Neural progenitor cell (in vitro differentiated cells): ENCODE results near the gene SND1. TPM values are rescaled to one million over a fixed set of nuclear protein-coding genes. Genes with fewer than 3 reads are reported as not detected.

Source experiments
- DNase-seq: peaks from one replicate; pipeline ENCODE4 v3.0.0-alpha.2; 2016; ENCODE audit warnings: low spot score
- H2AFZ ChIP-seq: fragments of 200-600 bp; sonication (generic); replicated peaks from 2 replicates; pipeline ENCODE4 v1.6.1; 2016; ENCODE audit warnings: antibody characterized with exemption
- H3F3A ChIP-seq: fragments of 200-600 bp; sonication (generic); 2 replicates; pipeline ENCODE4 v1.6.1; 2016; ENCODE audit warnings: antibody characterized with exemption, low read depth
- H3K27ac ChIP-seq: fragments of 200-600 bp; sonication (generic); 2 replicates; pipeline ENCODE4 v1.5.1; 2016; ENCODE audit warnings: mild to moderate bottlenecking
- H3K27me3 ChIP-seq: fragments of 200-600 bp; sonication (generic); 2 replicates; pipeline ENCODE4 v1.6.1; 2016; ENCODE audit warnings: mild to moderate bottlenecking, moderate library complexity
- H3K36me3 ChIP-seq: fragments of 200-600 bp; sonication (generic); 2 replicates; pipeline ENCODE4 v1.5.1; 2016
- H3K4me1 ChIP-seq: fragments of 200-600 bp; sonication (generic); 2 replicates; pipeline ENCODE4 v1.6.1; 2016; ENCODE audit warnings: mixed run types
- H3K4me2 ChIP-seq: fragments of 200-600 bp; sonication (generic); 2 replicates; pipeline ENCODE4 v1.6.1; 2016
- H3K4me3 ChIP-seq: fragments of 200-600 bp; sonication (generic); 2 replicates; pipeline ENCODE4 v1.5.1; 2016
- H3K79me2 ChIP-seq: fragments of 200-600 bp; sonication (generic); 2 replicates; pipeline ENCODE4 v1.6.1; 2016; ENCODE audit warnings: low read depth
- H3K9ac ChIP-seq: fragments of 200-600 bp; sonication (generic); 2 replicates; pipeline ENCODE4 v1.6.1; 2016
- H3K9me3 ChIP-seq: fragments of 200-600 bp; sonication (generic); 2 replicates; pipeline ENCODE4 v1.5.1; 2016; ENCODE audit warnings: low read depth
- H4K20me1 ChIP-seq: fragments of 200-600 bp; sonication (generic); 2 replicates; pipeline ENCODE4 v1.6.1; 2016; ENCODE audit warnings: low read depth
- H3K27ac Mint-ChIP-seq: 3 replicates; pipeline ENCODE4 v1.8.0; 2021; ENCODE audit warnings: mixed read lengths
- H3K27me3 Mint-ChIP-seq: 2 replicates; pipeline ENCODE4 v1.8.0; 2022; ENCODE audit warnings: low read depth, mild to moderate bottlenecking, inconsistent platforms, moderate library complexity, mixed read lengths; ENCODE audit not compliant: insufficient read depth
- H3K36me3 Mint-ChIP-seq: 3 replicates; pipeline ENCODE4 v1.8.0; 2021; ENCODE audit warnings: mixed read lengths
- H3K4me1 Mint-ChIP-seq: 3 replicates; pipeline ENCODE4 v1.8.0; 2021; ENCODE audit warnings: mixed read lengths
- H3K4me3 Mint-ChIP-seq: 3 replicates; pipeline ENCODE4 v1.8.0; 2021; ENCODE audit warnings: mild to moderate bottlenecking, moderate library complexity, mixed read lengths
- H3K9me3 Mint-ChIP-seq: 3 replicates; pipeline ENCODE4 v1.8.0; 2020; ENCODE audit warnings: mixed read lengths
- CTCF ChIP-seq: fragments of 200-600 bp; sonication (generic); IDR thresholded peaks from 2 replicates; pipeline ENCODE4 v1.5.1; 2017; ENCODE audit warnings: antibody characterized with exemption, mild to moderate bottlenecking
- EZH2 ChIP-seq: fragments of 200-600 bp; sonication (generic); IDR thresholded peaks from 2 replicates; pipeline ENCODE4 v1.6.1; 2017; ENCODE audit warnings: antibody characterized with exemption, mild to moderate bottlenecking, moderate library complexity
- EZH2phosphoT487 ChIP-seq: fragments of 200-600 bp; sonication (generic); IDR thresholded peaks from 2 replicates; pipeline ENCODE4 v1.6.1; 2017; ENCODE audit warnings: antibody characterized with exemption
- total RNA-seq: library from RNA; depleted of rRNA; stranded (reverse); fragments of >200 nt; gene quantifications from 2 replicates; pipeline ENCODE4 v1.2.3, GENCODE V29; 2015; ENCODE audit warnings: low replicate concordance

Gene SND1
- total RNA-seq, 1 donor from 2014 or later, result 154 TPM

- H2AFZ ChIP-seq, result no peak overlapping the region
- H4K20me1 ChIP-seq, result peaks cover 16% of the 10 kb centered on the region
- no peak for DNase-seq
- H3K27ac ChIP-seq, result no peak overlapping the region
- peaks cover 40% of the 10 kb centered on the region for H3K79me2 ChIP-seq
- Mint-ChIP-seq H3K36me3 (no peaks in the 10 kb centered on the region), H3K27me3 (no peaks in the 10 kb centered on the region), H3K4me1 (peaks cover 22% of the 10 kb centered on the region), H3K27ac (no peak overlapping the region), H3K4me3 (no peak overlapping the region), H3K9me3 (no peaks in the 10 kb centered on the region)
- TF ChIP-seq EZH2phosphoT487 (no peak), EZH2 (no peak), CTCF (no peak)
- H3K27me3 ChIP-seq, result no peaks in the 10 kb centered on the region
- H3F3A ChIP-seq, result no peaks in the 10 kb centered on the region
- no peaks in the 10 kb centered on the region for H3K9me3 ChIP-seq
- no peak overlapping the region for H3K9ac ChIP-seq
- no peaks in the 10 kb centered on the region for H3K36me3 ChIP-seq
- H3K4me1 ChIP-seq, result peaks cover 28% of the 10 kb centered on the region
- H3K4me3 ChIP-seq, result no peak overlapping the region
- peak overlapping the region; percentile 16 for H3K4me2 ChIP-seq
Measured at GRCh38 chr7:127782654-127783559, 130.9 kb downstream of the SND1 start.

GRCh38 chr7:127786184-127786583 lies 134.2 kb downstream of the SND1 start:
- H3F3A ChIP-seq, result no peaks in the 10 kb centered on the region
- no peak overlapping the region for H3K4me3 ChIP-seq
- no peak overlapping the region for H2AFZ ChIP-seq
- H3K36me3 ChIP-seq, result no peaks in the 10 kb centered on the region
- H4K20me1 ChIP-seq, result peaks cover 16% of the 10 kb centered on the region
- no peak overlapping the region for H3K9ac ChIP-seq
- Mint-ChIP-seq H3K4me1 (peaks cover 13% of the 10 kb centered on the region), H3K27ac (no peak overlapping the region), H3K36me3 (peaks cover 2% of the 10 kb centered on the region), H3K9me3 (no peaks in the 10 kb centered on the region), H3K4me3 (no peak overlapping the region), H3K27me3 (no peaks in the 10 kb centered on the region)
- H3K4me1 ChIP-seq, result peaks cover 18% of the 10 kb centered on the region
- TF ChIP-seq EZH2 (no peak), EZH2phosphoT487 (no peak), CTCF (no peak)
- no peak for DNase-seq
- no peak overlapping the region for H3K4me2 ChIP-seq
- H3K27ac ChIP-seq, result no peak overlapping the region
- peaks cover 32% of the 10 kb centered on the region for H3K79me2 ChIP-seq
- H3K9me3 ChIP-seq, result no peaks in the 10 kb centered on the region
- no peaks in the 10 kb centered on the region for H3K27me3 ChIP-seq

- Histone ChIP-seq H3K27me3 (no peaks in the 10 kb centered on the region), H3K4me2 (no peak overlapping the region), H3K4me3 (no peak overlapping the region), H3K79me2 (peaks cover 17% of the 10 kb centered on the region), H3F3A (no peaks in the 10 kb centered on the region), H2AFZ (no peak overlapping the region), H3K36me3 (no peaks in the 10 kb centered on the region), H3K9ac (no peak overlapping the region), H4K20me1 (no peaks in the 10 kb centered on the region), H3K9me3 (no peaks in the 10 kb centered on the region), H3K4me1 (peaks cover 4% of the 10 kb centered on the region), H3K27ac (no peak overlapping the region)
- H3K4me1 Mint-ChIP-seq, result peaks cover 4% of the 10 kb centered on the region
- no peaks in the 10 kb centered on the region for H3K9me3 Mint-ChIP-seq
- DNase-seq, result no peak
- no peaks in the 10 kb centered on the region for H3K27me3 Mint-ChIP-seq
- no peak for TF ChIP-seq EZH2
- TF ChIP-seq CTCF, result no peak
- TF ChIP-seq EZH2phosphoT487, result no peak
- H3K36me3 Mint-ChIP-seq, result peaks cover 4% of the 10 kb centered on the region
- H3K4me3 Mint-ChIP-seq, result no peak overlapping the region
- no peak overlapping the region for H3K27ac Mint-ChIP-seq
Measured at GRCh38 chr7:127789031-127789430, 137.0 kb downstream of the SND1 start.
